Kidney (tissue), 14 donors: ENCODE data around the gene LHX5. TPM values are rescaled to one million over a fixed set of nuclear protein-coding genes. Genes with fewer than 3 reads are reported as not detected.

Experiments used
- DNase-seq, 5 donors: peaks; one replicate each; pipeline ENCODE4 v3.0.0-alpha.2; 2013 to 2020
- FAIRE-seq: peaks from 2 replicates; lab custom pipeline; 2012; peaks lifted over from hg19 to GRCh38; lab: Jason Lieb, UNC
- H3K27ac ChIP-seq, 2 donors: one replicate each; pipeline ENCODE4 v1.7.0; 2013; ENCODE audit warnings: low read depth in 2 of 2, low read length in 2 of 2, inconsistent platforms in 1 of 2
- H3K27me3 ChIP-seq: one replicate; pipeline ENCODE4 v1.7.1; 2013; ENCODE audit warnings: low read length, inconsistent platforms; ENCODE audit not compliant: control insufficient read depth, insufficient read depth
- H3K36me3 ChIP-seq, 3 donors: one replicate each; pipeline versions ENCODE4 v1.7.0 to v1.7.1; 2013; ENCODE audit warnings: low read length in 3 of 3, control low read depth in 1 of 3, inconsistent platforms in 1 of 3; ENCODE audit not compliant: insufficient read depth in 3 of 3, control insufficient read depth in 2 of 3
- H3K4me1 ChIP-seq, 3 donors: one replicate each; pipeline versions ENCODE4 v1.7.0 to v1.7.1; 2013; ENCODE audit warnings: low read length in 3 of 3, inconsistent platforms in 1 of 3, low read depth in 1 of 3; ENCODE audit not compliant: control insufficient read depth in 2 of 3, insufficient read depth in 2 of 3
- H3K4me3 ChIP-seq, 3 donors: one replicate each; pipeline versions ENCODE4 v1.7.0 to v1.8.1; 2013; ENCODE audit warnings: low read length in 3 of 3, control low read depth in 1 of 3, inconsistent platforms in 1 of 3
- H3K9ac ChIP-seq, 3 donors: one replicate each; pipeline versions ENCODE4 v1.7.0 to v1.7.1; 2013; ENCODE audit warnings: low read length in 3 of 3, control low read depth in 1 of 3, inconsistent platforms in 1 of 3
- H3K9me3 ChIP-seq, 3 donors: one replicate each; pipeline versions ENCODE4 v1.7.0 to v1.7.1; 2013; ENCODE audit warnings: low read length in 3 of 3, control low read depth in 1 of 3, inconsistent platforms in 1 of 3; ENCODE audit not compliant: control insufficient read depth in 2 of 3, insufficient read depth in 1 of 3
- CTCF ChIP-seq: IDR thresholded peaks from 3 replicates; pipeline ENCODE4 v1.5.1; 2012; ENCODE audit warnings: mild to moderate bottlenecking, moderate library complexity, borderline replicate concordance; ENCODE audit not compliant: insufficient read depth; ENCODE audit errors: extremely low read depth
- intact Hi-C: fragments of 100-400 bp; cut with DNase I; formaldehyde crosslinking; loops from one replicate; pipeline ENCODE4 v1.11.1; 2022
- polyA plus RNA-seq: library from polyadenylated mRNA; stranded (reverse); fragments of 350-450 nt; fragmentation: Illumina TruSeq; extraction: RNeasy Lipid Tissue Mini Kit (QIAGEN cat#74804); gene quantifications from one replicate; pipeline ENCODE4 v1.2.3, GENCODE V29; 2014; ENCODE audit warnings: low read depth, low replicate concordance; ENCODE audit not compliant: insufficient read depth
- total RNA-seq: library from RNA; stranded (reverse); fragmentation: NEBNext Ultra II Directional; extraction: Animal tissue kit (Norgen Biotek cat#: 25700); gene quantifications from one replicate; pipeline ENCODE4 v1.2.1, GENCODE V29; 2021
- donor health status: control.
- donor health status: control.
- donor health status: control.
- donor health status: control.
- donor health status: control.
- donor health status: DM: yes; HTN: yes; CAD: no.
- donor health status: Normal renal cell carcinoma (clear cell type).

The LHX5 gene
- total and polyA plus RNA-seq, 2 donors from 2014 or later: not detected

- no peak overlapping the region for H3K27ac ChIP-seq
- TF ChIP-seq CTCF: no peak
- peaks cover 58% of the 10 kb centered on the region for H3K27me3 ChIP-seq
- H3K9me3 ChIP-seq: no peaks in the 10 kb centered on the region
- no peak for FAIRE-seq
- H3K9ac ChIP-seq: no peak overlapping the region
- intact Hi-C loops: loop anchor here (10.0 kb wide), 1 partner anchor 449 kb away; no protein-coding TSS in a partner anchor
- no peaks in the 10 kb centered on the region for H3K36me3 ChIP-seq
- DNase-seq: no peak
- no peak overlapping the region for H3K4me3 ChIP-seq
- H3K4me1 ChIP-seq: peaks cover 0 to 11% (median 0%) of the 10 kb centered on the region in 3 donors
Measured at GRCh38 chr12:113465808-113466453, 5.7 kb downstream of the LHX5 start.

GRCh38 chr12:113464852-113465719, 6.6 kb downstream of the LHX5 start:
- no peak overlapping the region for H3K9ac ChIP-seq
- FAIRE-seq: no peak
- no peaks in the 10 kb centered on the region for H3K9me3 ChIP-seq
- H3K36me3 ChIP-seq: no peaks in the 10 kb centered on the region
- H3K4me1 ChIP-seq: peaks cover 0 to 11% (median 0%) of the 10 kb centered on the region in 3 donors
- no peak for DNase-seq
- intact Hi-C loops: loop anchor here (10.0 kb wide), 1 partner anchor 450 kb away; no protein-coding TSS in a partner anchor
- TF ChIP-seq CTCF: no peak
- H3K4me3 ChIP-seq: no peak overlapping the region
- H3K27ac ChIP-seq: no peak overlapping the region
- peaks cover 56% of the 10 kb centered on the region for H3K27me3 ChIP-seq

GRCh38 chr12:113464452-113464775, 7.3 kb downstream of the LHX5 start:
- Histone ChIP-seq H3K9me3 (no peaks in the 10 kb centered on the region), H3K27ac (no peak overlapping the region), H3K9ac (no peak overlapping the region), H3K4me3 (no peak overlapping the region), H3K27me3 (peaks cover 49% of the 10 kb centered on the region), H3K4me1 (peaks cover 0 to 11% (median 0%) of the 10 kb centered on the region in 3 donors), H3K36me3 (no peaks in the 10 kb centered on the region)
- peak in 1 of 5 donors; percentile 48 for DNase-seq
- intact Hi-C loops: loop anchor here (10.0 kb wide), 1 partner anchor 450 kb away; no protein-coding TSS in a partner anchor
- no peak for FAIRE-seq
- TF ChIP-seq CTCF: no peak
